Upper lobe of right lung (tissue), 1 donor: ENCODE data around the gene SGSM1. TPM values are rescaled to one million over a fixed set of nuclear protein-coding genes. Genes with fewer than 3 reads are reported as not detected.

Experiments
- ATAC-seq: fragments of 200-7000 bp; cut with Tn5 transposase; one replicate; pipeline ENCODE4 v1.9.1; 2020; ENCODE audit warnings: mild to moderate bottlenecking, moderate library complexity
- DNase-seq: peaks from one replicate; pipeline ENCODE4 v3.0.0-alpha.2; 2020
- H3K27ac ChIP-seq: fragments of 200-600 bp; one replicate; pipeline ENCODE4 v1.8.0; 2022
- H3K27me3 ChIP-seq: fragments of 200-600 bp; one replicate; pipeline ENCODE4 v1.8.0; 2022; ENCODE audit warnings: mild to moderate bottlenecking
- H3K36me3 ChIP-seq: fragments of 200-600 bp; one replicate; pipeline ENCODE4 v1.8.0; 2022
- H3K4me1 ChIP-seq: fragments of 200-600 bp; one replicate; pipeline ENCODE4 v1.8.0; 2022
- H3K4me3 ChIP-seq: fragments of 200-600 bp; one replicate; pipeline ENCODE4 v1.8.0; 2022; ENCODE audit warnings: mild to moderate bottlenecking
- H3K9me3 ChIP-seq: fragments of 200-600 bp; one replicate; pipeline ENCODE4 v1.8.0; 2022
- intact Hi-C: fragments of 100-400 bp; cut with DNase I; formaldehyde crosslinking; loops from one replicate; pipeline ENCODE4 v1.11.0; 2022
- total RNA-seq: library from RNA; stranded (reverse); fragmentation: NEBNext Ultra II Directional; extraction: Animal tissue kit (Norgen Biotek cat#: 25700); gene quantifications from one replicate; pipeline ENCODE4 v1.2.1, GENCODE V29; 2021
- TF ChIP-seq, protein P1 (sequence below): fragments of 200-600 bp; IDR thresholded peaks from one replicate; pipeline ENCODE4 v1.8.0; 2022; ENCODE audit warnings: antibody characterized with exemption
- donor health status: DM: no; HTN: yes; CAD: no; lungs with severe emphysema.

Gene SGSM1
- total RNA-seq, 1 donor from 2014 or later: 3.8 TPM

DNA sequence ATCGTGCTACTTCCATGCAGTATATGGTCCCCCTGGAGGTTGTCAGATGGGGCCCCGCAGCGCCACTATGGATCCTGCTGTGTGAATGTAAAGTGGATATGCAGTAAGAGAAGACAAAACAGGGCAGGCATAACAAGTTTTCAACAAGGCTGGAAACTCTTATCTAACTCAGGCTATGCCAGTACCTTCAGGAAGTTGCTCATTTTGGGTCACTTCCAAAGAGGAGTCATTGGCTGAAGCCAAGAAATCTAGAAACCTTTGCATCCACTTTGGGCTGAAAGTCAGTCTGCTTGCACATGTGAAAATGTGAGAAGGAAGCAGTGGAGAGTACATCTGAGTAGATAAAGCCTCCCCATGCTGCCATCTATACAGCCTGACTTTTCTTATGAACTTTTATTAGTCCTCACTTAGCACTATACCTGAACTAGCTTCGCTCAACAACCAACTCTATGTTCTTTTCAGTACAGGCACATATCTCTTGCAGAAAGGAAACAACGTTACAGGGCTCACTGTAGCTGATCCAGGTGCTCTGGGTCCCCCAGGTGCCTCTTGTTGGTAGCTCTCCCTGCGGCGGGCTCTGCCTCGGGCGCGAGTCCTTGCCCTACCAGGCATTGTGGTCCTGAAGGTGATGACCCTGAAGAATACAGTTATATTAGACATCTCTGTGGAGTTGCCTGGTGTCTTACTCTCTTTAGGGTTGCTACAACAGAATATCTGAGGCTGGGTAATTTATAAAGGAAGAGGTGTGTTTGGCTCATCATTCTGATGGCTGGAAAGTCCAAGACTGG lies 43.9 kb upstream of the SGSM1 start:
- H3K27me3 ChIP-seq: peaks cover 6% of the 10 kb centered on the region
- intact Hi-C loops: no loop called here
- no peak for DNase-seq

DNA sequence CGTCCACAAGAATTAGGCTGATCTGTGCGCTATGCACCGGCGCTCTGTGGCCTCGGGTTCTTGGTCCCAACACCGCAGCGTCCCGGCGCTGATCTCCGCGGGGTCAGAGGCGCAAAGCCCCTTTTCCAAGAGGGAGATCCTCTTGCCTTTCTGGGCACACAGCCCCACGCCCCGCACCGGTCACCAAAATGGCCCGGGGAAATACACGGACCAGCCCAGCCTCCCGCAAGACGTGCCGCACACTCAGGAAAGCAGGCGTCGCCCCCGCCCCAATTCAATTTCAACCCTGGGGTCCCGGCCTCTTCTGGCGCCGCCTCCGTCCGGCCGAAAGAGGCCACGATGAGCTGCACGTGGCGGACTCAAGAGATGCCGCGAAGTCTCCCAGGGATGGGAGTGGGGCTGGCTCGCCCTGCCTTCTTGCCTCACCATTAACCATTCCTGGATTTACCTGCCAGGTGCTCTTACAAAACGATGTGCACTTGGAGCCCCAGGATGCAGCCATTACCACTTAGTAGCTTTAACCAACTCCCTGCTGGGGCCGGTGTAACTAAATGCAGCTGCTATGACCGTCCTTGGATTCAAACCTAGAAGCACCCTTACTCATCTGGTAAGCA lies 42.0 kb upstream of the SGSM1 start:
- no peaks in the 10 kb centered on the region for H3K9me3 ChIP-seq
- TF ChIP-seq, protein P1, sequence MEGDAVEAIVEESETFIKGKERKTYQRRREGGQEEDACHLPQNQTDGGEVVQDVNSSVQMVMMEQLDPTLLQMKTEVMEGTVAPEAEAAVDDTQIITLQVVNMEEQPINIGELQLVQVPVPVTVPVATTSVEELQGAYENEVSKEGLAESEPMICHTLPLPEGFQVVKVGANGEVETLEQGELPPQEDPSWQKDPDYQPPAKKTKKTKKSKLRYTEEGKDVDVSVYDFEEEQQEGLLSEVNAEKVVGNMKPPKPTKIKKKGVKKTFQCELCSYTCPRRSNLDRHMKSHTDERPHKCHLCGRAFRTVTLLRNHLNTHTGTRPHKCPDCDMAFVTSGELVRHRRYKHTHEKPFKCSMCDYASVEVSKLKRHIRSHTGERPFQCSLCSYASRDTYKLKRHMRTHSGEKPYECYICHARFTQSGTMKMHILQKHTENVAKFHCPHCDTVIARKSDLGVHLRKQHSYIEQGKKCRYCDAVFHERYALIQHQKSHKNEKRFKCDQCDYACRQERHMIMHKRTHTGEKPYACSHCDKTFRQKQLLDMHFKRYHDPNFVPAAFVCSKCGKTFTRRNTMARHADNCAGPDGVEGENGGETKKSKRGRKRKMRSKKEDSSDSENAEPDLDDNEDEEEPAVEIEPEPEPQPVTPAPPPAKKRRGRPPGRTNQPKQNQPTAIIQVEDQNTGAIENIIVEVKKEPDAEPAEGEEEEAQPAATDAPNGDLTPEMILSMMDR: no peak
- no peaks in the 10 kb centered on the region for H3K4me1 ChIP-seq
- peaks cover 6% of the 10 kb centered on the region for H3K27me3 ChIP-seq
- DNase-seq (no peak), ATAC-seq (no peak)
- intact Hi-C loops: no loop called here
- H3K27ac ChIP-seq: no peak overlapping the region
- no peaks in the 10 kb centered on the region for H3K36me3 ChIP-seq
- no peak overlapping the region for H3K4me3 ChIP-seq

More for the DNA sequence above, 43.9 kb upstream of the SGSM1 start:
- Histone ChIP-seq H3K4me3 (no peak overlapping the region), H3K36me3 (no peaks in the 10 kb centered on the region), H3K9me3 (no peaks in the 10 kb centered on the region), H3K4me1 (no peaks in the 10 kb centered on the region), H3K27ac (no peak overlapping the region)
- ATAC-seq: no peak
- TF ChIP-seq, protein P1: no peak

DNA sequence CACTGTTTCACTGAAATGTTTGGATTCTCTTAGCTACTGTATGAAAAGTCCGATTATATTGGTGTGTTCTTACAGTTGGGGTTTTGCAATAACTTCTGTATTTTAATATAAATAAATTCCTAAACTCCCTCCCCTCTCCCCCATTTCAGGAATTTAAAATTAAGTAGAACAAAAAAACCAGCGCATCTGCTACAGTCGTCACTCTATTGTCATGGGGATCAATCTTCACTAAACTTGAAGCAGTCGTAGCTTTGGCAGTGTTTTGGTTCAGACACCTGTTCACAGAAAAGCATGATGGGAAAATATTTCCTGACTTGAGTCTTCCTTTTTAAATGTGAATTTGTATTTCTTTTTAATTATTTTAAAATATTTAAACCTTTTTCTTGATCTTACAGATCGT lies 40.8 kb upstream of the SGSM1 start:
- TF ChIP-seq, protein P1: no peak
- Histone ChIP-seq H3K27ac (no peak overlapping the region), H3K9me3 (no peaks in the 10 kb centered on the region), H3K36me3 (no peaks in the 10 kb centered on the region), H3K4me1 (no peaks in the 10 kb centered on the region), H3K27me3 (peaks cover 12% of the 10 kb centered on the region), H3K4me3 (no peak overlapping the region)
- ATAC-seq (no peak), DNase-seq (no peak)
- intact Hi-C loops: loop anchor here (5.0 kb wide), 1 partner anchor 87 kb away; no protein-coding TSS in a partner anchor

DNA sequence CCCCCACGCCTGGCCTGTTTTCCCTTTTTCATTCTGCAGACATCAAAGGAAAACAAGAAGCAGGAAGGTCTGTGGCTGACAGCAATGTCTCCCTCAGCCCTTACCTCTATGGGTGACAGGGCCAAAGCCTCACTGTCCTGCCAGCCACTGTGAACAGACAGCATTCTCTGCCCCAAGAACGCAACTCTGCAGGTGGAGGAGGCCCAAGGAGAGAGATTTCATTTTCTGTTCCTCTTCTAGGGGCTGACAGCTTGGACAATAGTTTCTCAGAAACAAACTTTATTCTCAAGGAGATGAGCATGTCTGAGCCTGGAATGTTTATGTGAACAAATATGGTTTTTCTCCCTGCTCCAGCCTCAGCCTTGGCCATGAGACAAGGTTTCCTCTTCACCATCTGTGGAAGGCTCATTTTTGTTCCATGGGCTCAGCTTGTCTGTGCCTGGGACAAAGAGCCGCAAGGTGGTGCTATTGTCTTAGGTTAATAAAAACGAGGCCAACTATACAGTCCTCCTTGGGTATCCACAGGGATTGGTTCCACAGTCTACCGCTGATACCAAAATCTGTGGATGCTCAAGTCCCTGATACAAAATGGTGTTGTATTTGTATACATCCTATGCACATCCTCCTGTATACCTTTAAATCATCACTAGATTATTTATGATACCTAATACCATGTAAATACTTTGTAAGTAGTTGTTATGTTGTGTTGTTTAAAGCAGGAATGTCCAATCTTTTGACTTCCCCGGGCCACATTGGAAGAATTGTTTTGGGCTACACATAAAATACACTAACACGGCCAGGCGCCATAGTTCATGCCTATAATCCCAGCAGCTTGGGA lies 37.3 kb upstream of the SGSM1 start:
- Histone ChIP-seq H3K4me1 (no peaks in the 10 kb centered on the region), H3K27ac (no peak overlapping the region), H3K9me3 (no peaks in the 10 kb centered on the region), H3K4me3 (no peak overlapping the region), H3K27me3 (peaks cover 11% of the 10 kb centered on the region), H3K36me3 (no peaks in the 10 kb centered on the region)
- DNase-seq: no peak
- ATAC-seq: peak; percentile 89
- intact Hi-C loops: loop anchor here (5.0 kb wide), 1 partner anchor 84 kb away; no protein-coding TSS in a partner anchor
- TF ChIP-seq, protein P1: peak; percentile 72

DNA sequence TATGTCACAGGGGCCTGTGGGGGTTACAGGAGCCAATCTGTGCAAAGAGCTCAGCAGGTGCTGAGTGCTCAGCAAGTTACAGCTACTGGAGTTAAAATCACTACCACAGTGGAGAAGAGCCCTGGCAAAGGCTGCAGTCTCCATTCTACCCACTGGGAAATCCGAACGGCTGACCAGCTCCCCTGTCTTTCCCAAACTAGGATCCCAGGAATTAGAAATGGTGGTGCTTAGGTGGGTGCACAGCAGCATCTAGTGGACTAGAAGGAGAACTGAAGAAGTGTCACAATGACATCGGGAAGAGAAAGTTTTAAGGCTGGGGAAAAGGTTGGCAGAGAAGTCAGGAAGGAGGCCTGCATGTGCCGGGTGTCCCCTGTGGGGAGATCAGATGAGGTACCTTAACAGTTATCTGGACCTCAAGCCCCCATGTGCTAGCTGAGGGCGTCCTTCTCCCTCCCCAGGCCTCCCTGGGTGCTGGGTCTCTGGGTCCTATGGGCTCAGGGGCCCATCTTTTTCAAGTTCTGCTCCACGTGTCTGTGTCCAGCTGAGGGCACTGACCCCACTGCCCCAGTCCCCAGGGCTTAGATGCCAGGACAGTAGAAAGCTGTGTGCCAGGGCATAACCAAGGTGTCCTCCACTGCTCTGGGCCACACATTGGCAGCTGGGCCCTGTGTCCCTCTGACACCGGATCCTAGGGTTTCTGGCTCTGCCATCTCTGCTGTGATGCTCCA lies 33.4 kb upstream of the SGSM1 start:
- Histone ChIP-seq H3K27me3 (peaks cover 6% of the 10 kb centered on the region), H3K4me1 (peaks cover 10% of the 10 kb centered on the region)
- peak; percentile 16 for ATAC-seq

More for the DNA sequence above, 33.4 kb upstream of the SGSM1 start:
- DNase-seq: no peak
- Histone ChIP-seq H3K36me3 (no peaks in the 10 kb centered on the region), H3K9me3 (no peaks in the 10 kb centered on the region), H3K4me3 (no peak overlapping the region), H3K27ac (no peak overlapping the region)
- TF ChIP-seq, protein P1: peak; percentile 18
- intact Hi-C loops: no loop called here
